ENCODE measurements around the gene SLC5A5.

The SLC5A5 gene

GRCh38 chr19:17847538-17848366, 24.0 kb upstream of the SLC5A5 start, which contains the start of gene JAK3:
JAK3 (minus strand) TSS chr19:17847982; CDS start chr19:17844417, 3,565 bp downstream.
- peak; percentile 48 for DNase-seq (ENCODE audit: low read depth)

GRCh38 chr19:17848595-17849292, 23.0 kb upstream of the SLC5A5 start:
- DNase-seq (ENCODE audit: low read depth) = no peak

- no peak for DNase-seq (ENCODE audit: low read depth)
Measured at GRCh38 chr19:17854061-17854460, 17.7 kb upstream of the SLC5A5 start.

- peak; percentile 48 for DNase-seq (ENCODE audit: low read depth)
Measured at GRCh38 chr19:17855280-17856152, 16.2 kb upstream of the SLC5A5 start.

DNA sequence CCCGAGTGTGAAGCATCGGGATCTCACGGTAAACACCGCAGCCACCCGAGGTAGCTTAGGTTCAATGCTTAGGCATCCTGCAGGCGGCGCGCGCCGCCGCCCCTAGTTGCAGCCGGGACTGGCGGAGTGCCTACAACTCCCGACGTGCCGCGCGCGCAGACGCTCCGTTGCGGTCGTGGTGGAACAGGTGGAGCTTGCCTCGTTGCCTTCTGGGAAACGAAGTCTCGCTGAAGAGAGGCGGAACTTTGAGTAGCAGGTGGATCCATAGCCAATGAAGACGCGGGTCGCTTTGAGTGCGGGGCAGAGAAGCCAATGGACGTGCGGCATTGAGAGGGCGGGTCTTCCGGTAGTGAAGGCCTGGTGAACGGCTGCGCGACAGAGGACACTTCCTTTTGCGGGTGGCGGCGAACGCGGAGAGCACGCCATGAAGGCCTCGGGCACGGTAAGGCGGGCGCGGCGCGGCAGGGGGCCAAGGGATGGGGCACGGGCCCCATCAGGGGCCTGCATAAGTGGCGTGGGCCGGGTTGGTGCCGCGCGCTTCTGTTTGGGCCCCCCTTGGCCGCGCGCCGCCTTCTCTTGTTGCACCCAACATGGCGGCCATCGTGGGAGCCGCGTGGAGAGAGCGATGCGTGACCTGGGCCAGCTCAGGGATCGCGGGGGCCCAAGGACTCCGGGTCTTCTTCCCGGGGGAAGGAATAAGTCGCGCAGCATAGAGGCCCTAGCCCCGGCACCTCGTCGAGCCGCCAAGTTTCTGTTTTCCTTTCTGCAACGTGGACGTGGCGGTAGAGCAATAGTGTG, 12.0 kb upstream of the SLC5A5 start, which contains the start of gene RPL18A:
Gene RPL18A (plus strand): TSS at position 378 of the 798 bp plus-strand sequence. CDS start 47 bp downstream, at position 425.
- peak; percentile 100 for DNase-seq (ENCODE audit: low read depth)

- no peak for DNase-seq (ENCODE audit: low read depth)
Measured at GRCh38 chr19:17860331-17860992, 11.3 kb upstream of the SLC5A5 start.

DNA sequence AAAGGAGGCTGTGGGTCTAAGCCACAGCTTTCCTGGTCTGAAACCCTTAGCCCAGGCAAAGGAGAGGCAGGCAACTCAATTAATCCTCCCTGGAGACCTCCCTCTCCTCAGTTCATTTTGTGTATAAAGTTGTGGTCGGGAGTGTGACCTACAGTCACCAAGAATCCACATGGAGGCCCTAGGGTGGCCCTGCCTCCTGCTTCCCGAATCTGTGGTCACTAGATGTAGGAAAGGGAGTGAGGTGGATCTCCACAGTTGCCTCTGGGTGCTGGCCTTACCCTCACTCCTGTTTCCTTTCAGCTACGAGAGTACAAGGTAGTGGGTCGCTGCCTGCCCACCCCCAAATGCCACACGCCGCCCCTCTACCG, 10.8 kb upstream of the SLC5A5 start:
- DNase-seq (ENCODE audit: low read depth) = no peak

- no peak for DNase-seq (ENCODE audit: low read depth)
Measured at GRCh38 chr19:17861542-17862402, 10.0 kb upstream of the SLC5A5 start.

DNA sequence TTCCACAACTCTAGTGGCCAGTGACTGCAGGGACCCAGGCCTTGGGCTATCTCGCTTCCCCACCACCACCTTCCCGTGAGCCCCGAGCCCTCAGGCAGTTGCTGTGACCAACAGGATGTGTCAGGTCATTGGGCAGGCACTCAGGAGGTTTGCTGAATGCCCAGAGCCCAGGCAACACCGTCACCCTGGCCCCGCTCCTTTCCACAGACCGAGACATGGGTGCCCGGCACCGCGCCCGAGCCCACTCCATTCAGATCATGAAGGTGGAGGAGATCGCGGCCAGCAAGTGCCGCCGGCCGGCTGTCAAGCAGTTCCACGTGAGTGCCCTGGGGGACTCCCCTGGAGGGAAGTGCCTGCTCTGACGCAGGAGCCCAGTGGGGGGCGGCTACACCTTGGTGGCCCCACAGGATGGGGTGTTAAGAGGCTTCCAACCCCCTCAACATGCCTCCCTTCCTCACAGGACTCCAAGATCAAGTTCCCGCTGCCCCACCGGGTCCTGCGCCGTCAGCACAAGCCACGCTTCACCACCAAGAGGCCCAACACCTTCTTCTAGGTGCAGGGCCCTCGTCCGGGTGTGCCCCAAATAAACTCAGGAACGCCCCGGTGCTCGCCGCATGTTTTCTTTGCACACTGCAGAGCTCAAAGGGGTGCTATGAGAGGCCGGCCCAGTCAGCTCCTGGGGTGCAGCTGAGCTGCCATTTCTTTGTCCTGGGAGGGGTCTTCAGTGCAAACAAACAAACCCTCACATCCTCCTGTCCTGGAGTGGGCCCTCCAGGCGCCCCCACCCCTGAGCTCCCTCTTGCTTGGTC, 8.8 kb upstream of the SLC5A5 start:
- no peak for DNase-seq (ENCODE audit: low read depth)

- no peak for DNase-seq (ENCODE audit: low read depth)
Measured at GRCh38 chr19:17863520-17864182, 8.1 kb upstream of the SLC5A5 start.

DNA sequence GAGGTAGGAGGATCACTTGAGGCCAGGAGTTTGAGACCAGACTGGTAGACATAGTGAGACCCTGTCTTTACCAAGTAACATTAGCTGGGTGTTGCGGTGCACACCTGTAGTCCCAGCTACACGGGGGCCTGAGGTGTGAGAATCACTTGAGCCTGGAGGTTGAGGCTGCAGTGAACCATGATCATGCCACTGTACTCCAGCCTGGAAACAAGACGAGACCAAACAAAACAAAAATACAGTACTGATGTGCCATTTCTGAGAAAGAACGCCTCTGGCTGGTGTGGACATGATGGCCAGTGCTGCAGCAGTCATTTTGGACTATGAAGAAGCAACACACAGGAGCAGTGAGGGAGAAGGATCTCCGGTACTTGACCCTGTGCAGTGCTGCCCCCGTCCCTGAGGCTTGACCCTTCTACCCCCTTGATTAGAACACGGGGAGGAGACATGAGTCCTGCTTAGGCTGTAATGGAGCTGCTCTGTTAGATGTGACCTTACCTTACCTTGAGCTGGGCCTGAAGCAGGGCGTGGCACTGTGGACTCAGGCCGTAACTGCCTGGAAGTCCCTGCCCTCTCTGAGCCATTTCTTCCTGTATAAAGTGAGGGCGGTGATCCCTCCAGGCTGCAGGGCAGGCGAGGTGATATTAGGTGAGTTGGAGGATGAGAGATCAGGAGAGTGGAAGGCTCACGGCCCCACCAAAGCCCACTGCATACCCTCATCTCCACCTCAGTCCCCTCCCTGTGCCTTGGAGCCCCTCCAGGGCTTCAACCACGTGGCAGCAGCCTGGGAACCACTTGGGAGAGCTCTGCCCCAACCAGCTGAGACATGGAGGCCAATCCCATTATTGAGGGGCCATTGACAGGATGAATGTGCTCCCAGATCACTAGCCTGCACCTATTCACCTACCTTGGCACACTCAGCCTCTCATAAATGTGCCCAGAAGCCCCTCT, 6.1 kb upstream of the SLC5A5 start:
- DNase-seq (ENCODE audit: low read depth) = no peak

DNA sequence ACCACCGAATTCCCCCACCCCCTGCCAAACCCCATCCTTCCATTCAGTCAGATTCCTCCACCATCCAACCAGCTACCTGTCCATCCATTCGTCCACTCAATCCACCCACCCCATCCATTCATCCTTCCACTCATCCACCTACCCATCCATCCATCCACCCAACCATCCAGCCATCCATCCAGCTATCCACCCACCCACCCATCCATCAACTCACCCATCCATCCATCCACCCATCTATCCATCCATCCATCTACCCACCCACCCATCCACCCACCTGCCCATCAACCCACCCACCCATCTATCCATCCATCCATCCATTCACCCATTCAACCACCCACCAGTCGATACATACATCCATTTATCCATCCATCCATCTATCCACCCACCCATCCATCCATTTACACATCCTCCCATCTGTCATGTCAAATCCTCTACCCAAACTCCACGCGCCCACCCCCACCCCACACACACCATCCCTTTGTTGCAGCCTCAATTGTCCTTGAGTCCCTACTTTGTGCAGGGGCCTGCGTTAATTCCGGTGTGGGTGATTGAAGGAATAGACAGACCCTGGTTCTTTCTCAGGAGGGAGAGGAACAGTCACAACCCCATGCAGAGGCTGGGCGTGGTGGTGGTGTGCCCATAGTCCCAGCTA, 5.3 kb upstream of the SLC5A5 start:
- DNase-seq (ENCODE audit: low read depth) = no peak

DNA sequence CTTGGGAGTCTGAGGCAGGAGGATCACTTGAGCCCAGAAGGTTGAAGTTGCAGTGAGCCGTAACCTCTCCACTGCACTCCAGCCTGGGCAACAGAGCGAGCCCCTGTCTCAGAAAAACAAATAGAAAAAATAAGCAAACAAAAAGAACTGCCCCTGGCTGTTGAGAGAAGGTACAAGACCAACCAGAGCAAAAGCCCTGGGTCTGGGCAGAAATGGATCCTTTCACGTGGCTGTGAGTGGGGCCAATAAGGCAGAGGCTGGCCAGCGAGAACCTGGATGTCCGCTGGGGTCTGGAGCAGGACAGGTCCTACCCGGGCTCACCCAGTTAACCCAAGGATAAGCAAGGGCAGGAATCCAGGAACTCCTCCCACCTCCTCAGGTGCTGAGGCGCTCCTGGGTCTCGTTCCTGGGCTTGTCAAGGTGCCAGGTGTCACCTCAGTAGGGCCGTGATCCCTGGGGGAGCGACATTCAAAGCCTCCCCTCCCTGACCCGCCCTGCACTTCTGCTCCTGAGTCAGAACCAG, 4.7 kb upstream of the SLC5A5 start:
- no peak for DNase-seq (ENCODE audit: low read depth)

DNA sequence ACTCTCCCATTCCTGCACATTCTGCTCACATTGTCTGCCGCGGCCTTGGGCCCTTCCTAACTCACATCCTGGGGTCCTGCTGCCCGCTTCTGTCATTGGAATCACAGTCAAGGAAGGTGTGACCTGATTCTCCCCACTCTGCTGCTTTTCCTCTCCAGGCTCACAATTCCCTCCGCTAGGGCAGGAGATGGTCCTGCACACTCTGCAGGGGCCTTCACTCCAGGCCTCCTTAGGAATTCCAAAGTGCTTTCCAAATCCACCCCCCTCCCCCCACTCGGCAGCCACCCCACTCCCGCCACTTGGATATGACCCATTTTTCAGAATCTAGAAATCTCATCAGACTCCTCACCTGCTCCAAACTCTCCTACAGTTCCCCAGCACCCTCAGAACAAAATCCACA, 3.1 kb upstream of the SLC5A5 start:
- DNase-seq (ENCODE audit: low read depth) = no peak

DNA sequence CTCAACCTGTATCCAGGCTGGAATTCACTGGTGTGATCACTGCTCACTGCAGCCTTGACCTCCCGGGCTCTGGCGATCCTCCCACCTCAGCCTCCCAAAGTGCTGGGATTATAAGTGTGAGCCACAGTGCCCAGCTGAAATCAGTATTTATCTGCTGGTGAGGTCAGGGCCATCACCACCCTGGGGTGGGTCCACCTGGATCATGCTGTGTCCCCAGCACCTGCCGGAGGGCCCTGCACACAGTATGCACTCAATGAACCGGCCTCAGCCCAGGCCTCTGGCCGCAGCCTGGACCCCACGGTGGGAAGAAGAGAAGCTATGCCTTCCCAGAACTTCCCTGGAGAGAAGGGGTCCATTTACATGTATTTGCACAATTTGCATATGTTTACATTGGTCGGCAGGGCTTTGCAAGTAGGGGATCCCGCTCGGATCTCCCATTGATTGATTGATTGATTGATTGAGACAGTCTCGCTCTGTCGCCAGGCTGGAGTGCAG, 2.6 kb upstream of the SLC5A5 start:
- no peak for DNase-seq (ENCODE audit: low read depth)
